Pulmonary artery endothelial cell (primary cell): ENCODE measurements around the gene ZKSCAN5. TPM values are rescaled to one million over a fixed set of nuclear protein-coding genes. Genes with fewer than 3 reads are reported as not detected.
"Not testable (repeated sequence)": the region's sequence is repeated elsewhere in the genome, so short reads cannot be mapped to it uniquely, and the experiment has no call there.

ENCODE experiments used
- DNase-seq: peaks from one replicate; pipeline ENCODE4 v3.0.0-alpha.2; 2011; ENCODE audit warnings: low read depth, low spot score
- total RNA-seq: library from RNA; depleted of rRNA; stranded (reverse); fragments of >200 nt; gene quantifications from 2 replicates; pipeline ENCODE4 v1.2.3, GENCODE V29; 2014

Gene ZKSCAN5
- total RNA-seq, 1 donor from 2014 or later = 10.4 TPM

GRCh38 chr7:99551767-99552463, 47.5 kb downstream of the ZKSCAN5 start, which contains the start of gene FAM200A:
Gene FAM200A (minus strand): TSS chr7:99552114. CDS start chr7:99548407, 3,707 bp downstream.
- peak; percentile 69 for DNase-seq

- DNase-seq = no peak
Measured at GRCh38 chr7:99553039-99553438, 48.6 kb downstream of the ZKSCAN5 start.

DNA sequence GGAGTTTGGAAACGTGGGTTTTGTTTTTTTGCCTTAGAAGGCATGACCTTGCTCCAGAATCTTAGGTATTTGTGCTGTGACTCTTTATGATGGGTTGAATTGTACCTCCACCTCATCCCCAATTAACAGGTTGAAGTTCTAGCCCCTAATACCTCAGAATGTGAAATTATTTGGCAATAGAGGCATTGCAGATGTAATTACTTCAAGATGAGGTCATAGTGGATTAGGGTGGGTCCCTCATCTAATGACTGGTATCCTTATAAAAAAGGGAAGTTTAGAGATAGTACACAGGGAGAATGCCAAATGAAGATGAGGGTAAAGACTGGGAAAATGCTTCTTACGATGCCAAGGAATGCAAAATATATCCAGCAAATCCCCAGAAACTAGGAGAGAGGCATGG, 50.5 kb downstream of the ZKSCAN5 start:
- no peak for DNase-seq

- no peak for DNase-seq
Measured at GRCh38 chr7:99557196-99557607, 52.7 kb downstream of the ZKSCAN5 start.

DNA sequence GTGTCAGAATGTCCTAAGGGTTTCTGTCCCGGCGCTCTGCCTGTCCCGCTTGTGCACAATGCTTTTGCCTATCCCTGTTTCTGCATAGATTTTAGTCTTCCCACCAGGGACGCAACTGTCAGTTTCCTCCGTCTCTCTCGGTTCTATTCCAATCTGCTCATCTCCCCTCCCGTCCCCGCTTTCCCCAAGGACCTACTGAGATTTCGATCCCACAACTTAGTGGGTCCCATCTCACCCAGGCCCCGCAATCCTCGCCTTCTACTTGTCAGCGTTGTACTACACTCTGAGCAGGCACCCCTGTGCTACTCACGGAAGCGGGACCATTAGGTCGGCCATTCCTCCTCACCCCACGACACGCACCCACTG, 53.5 kb downstream of the ZKSCAN5 start:
- no peak for DNase-seq

DNA sequence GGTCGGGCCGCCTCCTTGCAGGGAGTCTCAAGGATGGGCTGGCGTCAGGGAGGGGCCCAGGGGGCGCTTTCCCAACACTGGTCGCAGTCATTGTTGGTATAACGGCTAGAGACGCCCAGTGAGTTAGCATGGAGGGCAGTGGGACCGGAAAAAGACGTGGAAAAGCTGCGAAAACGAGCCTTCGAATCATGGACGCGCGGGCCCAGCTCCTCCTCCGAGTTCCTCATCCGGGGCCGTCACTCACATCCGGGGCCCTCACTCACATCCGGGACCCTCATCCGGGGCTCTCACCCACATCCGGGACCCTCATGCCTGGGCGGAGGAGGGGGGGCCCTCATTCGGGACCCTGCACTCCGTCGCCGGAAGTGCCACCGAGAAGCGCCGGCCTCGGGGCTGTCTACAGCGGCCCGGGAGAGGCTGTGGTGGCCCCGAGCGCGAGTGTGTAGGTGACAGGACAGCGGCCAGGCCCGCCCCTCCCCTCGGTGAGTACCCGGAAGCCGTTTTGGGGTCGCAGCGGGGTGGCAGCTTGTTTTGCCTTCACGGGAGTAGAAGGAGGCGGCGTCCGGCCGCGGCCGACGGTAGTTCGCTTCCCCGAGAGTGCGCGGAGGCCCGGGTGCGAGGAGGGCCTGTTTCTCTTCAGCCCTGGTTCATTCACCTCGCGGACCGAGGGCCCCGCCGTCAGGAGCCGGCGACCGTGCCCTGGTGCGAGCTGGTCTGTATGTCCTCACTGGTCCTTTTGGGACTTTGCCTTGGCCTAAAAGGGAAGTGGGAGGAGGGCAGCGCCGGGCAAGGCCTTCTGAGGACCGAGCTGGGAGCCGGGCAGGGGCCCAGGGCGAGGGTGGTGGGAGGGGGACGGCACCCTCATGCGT, 54.1 kb downstream of the ZKSCAN5 start, which contains the start of gene ZNF655:
Gene ZNF655 (plus strand): TSS at position 337 of the 869 bp plus-strand sequence. CDS start 1,918 bp downstream, outside the sequence.
- DNase-seq = no peak

DNA sequence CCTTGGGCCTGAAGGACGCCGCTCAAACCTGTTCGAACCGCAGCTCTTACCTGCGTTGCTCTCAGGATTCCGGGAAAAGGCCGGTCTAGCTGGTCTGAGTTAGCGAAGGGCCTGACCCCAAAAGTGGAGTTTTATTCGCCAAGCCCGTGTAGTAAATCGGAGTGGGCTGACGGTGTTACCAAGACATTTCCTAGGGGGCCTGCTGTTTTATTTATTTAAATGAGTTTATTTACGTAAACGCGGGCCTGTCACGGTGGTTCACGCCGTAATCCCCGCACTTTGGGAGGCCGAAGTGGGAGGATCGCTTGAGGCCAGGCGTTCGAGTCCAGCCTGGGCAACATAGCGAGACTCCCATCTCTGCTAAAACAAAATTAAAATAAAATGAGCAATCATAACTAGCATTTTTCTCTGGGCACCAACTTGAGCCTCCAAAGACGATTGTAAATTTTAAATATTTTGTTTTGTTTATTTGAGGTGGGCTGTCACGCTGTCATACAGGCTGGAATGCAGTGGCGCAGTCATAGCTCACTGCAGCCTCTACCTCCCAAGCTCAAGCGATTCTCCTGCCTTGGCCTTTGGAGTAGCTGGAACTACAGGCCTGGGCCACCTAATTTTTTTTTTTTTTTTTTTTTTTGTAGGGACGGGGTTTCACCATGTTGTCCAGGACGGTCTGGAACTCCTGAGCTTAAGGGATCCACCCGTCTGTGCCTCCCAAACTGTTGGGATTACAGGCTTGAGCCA, 54.9 kb downstream of the ZKSCAN5 start:
- no peak for DNase-seq

- DNase-seq = no peak
Measured at GRCh38 chr7:99560834-99561736, 56.6 kb downstream of the ZKSCAN5 start.

DNA sequence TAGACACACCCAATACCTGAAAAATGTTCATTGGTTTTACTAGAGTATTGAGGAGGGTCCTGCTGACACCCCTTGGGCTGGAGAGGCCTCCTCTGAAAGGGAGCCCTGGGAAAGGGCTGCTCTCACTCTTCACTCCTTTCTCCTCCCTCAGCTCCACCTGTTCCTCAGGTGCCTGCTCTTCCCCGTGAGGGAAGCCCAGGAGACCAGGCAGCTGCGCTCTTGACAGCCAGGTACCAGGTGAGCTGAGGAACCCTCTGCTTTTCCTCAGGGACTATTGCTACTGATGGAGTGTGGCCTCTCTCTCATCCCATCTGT, 57.2 kb downstream of the ZKSCAN5 start:
- DNase-seq = no peak

- DNase-seq = no peak
Measured at GRCh38 chr7:99562114-99562784, 57.8 kb downstream of the ZKSCAN5 start.

DNA sequence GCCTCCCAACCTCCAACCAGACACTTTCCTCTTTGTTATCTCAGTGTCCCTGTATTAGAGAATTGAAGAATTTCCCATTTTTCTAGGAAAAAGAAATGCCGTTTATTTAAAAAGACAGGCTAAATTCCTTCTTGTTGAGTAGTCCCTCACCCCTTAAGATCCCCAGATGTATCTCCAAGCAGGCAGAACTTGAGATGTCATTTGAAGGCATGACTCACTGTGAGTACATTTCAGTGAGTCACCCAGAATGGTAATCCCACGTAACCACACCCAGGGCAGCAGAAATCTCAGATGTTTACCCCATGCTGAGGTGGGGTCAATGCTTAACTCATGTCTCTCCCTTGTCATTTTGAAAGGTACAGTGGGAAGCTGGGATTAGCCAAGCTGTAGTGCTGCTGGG, 58.4 kb downstream of the ZKSCAN5 start:
- DNase-seq = peak; percentile 48

DNA sequence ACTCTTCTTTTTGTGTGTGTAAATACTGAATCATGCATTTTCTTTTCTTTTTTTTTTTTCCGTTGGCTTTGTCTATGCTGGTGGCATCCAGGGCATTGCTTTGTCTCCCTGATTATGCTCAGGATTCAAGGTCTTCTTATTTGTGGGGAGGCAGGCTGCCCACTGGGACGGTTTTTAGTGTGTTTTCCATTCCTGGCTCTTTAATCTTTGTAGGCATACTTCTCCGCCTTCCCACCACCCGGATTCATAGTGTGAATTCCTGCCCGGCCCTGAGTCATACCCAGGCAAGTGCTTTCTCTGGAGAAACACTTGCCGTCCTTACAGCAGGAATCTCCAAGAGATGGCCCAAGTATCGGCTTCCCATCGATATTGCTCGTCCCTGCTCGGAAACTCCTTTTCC, 59.2 kb downstream of the ZKSCAN5 start:
- DNase-seq = no peak

DNA sequence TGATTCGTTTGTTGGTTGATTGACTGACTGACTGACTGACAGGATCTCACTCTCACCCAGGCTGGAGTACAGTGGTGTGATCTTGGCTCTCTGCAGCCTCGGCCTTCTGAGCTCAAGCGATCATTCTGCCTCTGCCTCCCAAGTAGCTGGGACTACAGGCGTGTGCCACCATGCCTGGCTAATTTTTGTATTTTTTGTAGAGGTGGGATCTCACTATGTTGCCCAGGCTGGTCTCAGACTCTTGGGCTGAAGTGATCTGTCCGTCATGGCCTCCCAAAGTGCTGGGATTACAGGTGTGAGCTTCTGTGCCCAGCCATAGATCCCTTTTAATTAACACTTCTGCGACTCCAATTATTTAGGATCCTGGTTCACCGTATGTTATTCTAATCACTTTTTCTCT, 64.3 kb downstream of the ZKSCAN5 start:
- DNase-seq = not testable (repeated sequence)

- no peak for DNase-seq
Measured at GRCh38 chr7:99571768-99572167, 67.3 kb downstream of the ZKSCAN5 start.

DNA sequence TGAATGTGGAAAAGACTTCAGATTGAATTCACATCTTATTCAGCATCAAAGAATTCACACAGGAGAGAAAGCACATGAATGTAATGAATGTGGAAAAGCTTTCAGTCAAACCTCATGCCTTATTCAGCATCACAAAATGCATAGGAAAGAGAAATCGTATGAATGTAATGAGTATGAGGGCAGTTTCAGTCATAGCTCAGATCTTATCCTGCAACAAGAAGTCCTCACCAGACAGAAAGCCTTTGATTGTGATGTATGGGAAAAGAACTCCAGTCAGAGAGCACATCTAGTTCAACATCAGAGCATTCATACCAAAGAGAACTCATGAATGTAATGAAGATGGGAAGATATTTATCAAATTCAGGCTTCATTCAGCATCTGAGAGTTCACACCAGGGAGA, 68.8 kb downstream of the ZKSCAN5 start:
- no peak for DNase-seq

- DNase-seq = no peak
Measured at GRCh38 chr7:99576251-99576650, 71.8 kb downstream of the ZKSCAN5 start.

DNA sequence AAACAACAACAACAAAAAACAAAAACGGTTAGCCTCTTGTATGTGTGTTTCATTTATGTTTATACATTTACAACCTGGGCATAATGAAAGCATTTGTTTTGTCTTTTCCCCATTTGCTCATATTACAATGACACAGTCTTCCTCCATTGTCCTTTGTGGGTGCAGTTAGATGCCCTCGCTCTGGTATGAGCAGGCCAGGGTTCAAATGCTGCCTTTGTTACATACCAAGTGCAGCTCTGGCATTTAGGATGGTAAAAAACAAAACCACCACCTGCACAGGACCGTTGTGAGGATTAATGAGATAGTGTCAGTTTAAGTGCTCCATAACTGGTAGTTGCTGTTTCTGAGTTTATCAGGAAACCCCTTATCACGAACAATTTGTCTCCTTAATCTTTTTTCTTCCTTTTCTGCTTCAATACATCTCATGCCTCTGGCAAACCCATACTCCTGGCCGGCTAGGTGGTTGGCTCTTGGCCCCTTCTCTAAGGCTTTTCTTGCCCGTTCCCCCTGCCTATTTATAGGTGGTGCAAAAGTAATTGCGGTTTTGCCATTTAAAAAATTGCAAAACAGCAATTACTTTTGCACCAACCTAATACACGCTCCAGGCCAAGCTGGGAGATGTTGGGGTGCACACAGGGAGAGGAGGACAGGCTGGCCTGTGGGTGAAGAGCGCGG, 75.0 kb downstream of the ZKSCAN5 start:
- no peak for DNase-seq

GRCh38 chr7:99579956-99580777, 75.7 kb downstream of the ZKSCAN5 start:
- no peak for DNase-seq

GRCh38 chr7:99580778-99581332, 76.4 kb downstream of the ZKSCAN5 start:
- DNase-seq = not testable (repeated sequence)
